Liver (tissue), 3 donors: ENCODE measurements around the gene DDX1.

Experiments
- SP1 ChIP-seq: IDR thresholded peaks from 2 replicates; pipeline ENCODE4 v1.6.1; 2018; ENCODE audit warnings: antibody characterized with exemption, mild to moderate bottlenecking
- YY1 ChIP-seq: IDR thresholded peaks from 2 replicates; pipeline ENCODE4 v1.6.1; 2016; ENCODE audit warnings: antibody characterized with exemption, mild to moderate bottlenecking
- TF ChIP-seq, protein P1 (sequence below): fragments of 150-350 bp; IDR thresholded peaks from 2 replicates; pipeline ENCODE4 v1.5.1; 2017; ENCODE audit warnings: improper control_type of control experiment, low read depth, low read length; ENCODE audit not compliant: missing input control
- TF ChIP-seq, protein P2 (sequence below): IDR thresholded peaks from 2 replicates; pipeline ENCODE4 v1.6.1; 2016; ENCODE audit warnings: antibody characterized with exemption, mild to moderate bottlenecking
- donor health status: healthy.
- donor health status: healthy.

DNA sequence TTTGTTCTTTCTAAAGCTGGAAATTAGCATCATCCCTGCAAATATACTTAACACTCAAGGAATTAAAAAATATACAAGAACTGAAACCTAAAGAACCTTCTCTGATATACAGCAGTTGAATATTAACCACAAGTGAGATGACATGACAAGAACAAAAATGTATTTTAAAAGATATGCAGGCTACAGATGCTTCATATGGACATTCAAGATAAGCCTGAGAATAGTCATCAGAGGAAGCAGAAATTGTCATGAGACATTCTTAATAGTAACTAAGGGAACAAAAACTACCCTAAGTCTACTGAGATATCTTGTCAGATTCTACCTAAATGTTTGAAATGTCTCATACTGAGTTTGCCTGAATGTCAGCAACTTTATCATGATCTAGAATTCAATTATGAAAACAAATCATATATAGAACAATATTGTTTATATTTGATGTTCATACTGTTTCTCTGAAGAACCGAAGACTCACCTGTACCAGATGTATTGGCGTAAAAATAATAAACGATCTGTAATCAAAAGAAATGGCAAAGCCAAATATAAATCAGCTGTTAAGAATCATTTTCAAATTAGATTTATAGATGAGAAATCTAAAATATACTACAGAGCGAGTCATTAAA lies 35.2 kb upstream of the DDX1 start:
- TF ChIP-seq, protein P1, sequence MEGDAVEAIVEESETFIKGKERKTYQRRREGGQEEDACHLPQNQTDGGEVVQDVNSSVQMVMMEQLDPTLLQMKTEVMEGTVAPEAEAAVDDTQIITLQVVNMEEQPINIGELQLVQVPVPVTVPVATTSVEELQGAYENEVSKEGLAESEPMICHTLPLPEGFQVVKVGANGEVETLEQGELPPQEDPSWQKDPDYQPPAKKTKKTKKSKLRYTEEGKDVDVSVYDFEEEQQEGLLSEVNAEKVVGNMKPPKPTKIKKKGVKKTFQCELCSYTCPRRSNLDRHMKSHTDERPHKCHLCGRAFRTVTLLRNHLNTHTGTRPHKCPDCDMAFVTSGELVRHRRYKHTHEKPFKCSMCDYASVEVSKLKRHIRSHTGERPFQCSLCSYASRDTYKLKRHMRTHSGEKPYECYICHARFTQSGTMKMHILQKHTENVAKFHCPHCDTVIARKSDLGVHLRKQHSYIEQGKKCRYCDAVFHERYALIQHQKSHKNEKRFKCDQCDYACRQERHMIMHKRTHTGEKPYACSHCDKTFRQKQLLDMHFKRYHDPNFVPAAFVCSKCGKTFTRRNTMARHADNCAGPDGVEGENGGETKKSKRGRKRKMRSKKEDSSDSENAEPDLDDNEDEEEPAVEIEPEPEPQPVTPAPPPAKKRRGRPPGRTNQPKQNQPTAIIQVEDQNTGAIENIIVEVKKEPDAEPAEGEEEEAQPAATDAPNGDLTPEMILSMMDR: no peak
- no peak for TF ChIP-seq YY1
- TF ChIP-seq, protein P2, sequence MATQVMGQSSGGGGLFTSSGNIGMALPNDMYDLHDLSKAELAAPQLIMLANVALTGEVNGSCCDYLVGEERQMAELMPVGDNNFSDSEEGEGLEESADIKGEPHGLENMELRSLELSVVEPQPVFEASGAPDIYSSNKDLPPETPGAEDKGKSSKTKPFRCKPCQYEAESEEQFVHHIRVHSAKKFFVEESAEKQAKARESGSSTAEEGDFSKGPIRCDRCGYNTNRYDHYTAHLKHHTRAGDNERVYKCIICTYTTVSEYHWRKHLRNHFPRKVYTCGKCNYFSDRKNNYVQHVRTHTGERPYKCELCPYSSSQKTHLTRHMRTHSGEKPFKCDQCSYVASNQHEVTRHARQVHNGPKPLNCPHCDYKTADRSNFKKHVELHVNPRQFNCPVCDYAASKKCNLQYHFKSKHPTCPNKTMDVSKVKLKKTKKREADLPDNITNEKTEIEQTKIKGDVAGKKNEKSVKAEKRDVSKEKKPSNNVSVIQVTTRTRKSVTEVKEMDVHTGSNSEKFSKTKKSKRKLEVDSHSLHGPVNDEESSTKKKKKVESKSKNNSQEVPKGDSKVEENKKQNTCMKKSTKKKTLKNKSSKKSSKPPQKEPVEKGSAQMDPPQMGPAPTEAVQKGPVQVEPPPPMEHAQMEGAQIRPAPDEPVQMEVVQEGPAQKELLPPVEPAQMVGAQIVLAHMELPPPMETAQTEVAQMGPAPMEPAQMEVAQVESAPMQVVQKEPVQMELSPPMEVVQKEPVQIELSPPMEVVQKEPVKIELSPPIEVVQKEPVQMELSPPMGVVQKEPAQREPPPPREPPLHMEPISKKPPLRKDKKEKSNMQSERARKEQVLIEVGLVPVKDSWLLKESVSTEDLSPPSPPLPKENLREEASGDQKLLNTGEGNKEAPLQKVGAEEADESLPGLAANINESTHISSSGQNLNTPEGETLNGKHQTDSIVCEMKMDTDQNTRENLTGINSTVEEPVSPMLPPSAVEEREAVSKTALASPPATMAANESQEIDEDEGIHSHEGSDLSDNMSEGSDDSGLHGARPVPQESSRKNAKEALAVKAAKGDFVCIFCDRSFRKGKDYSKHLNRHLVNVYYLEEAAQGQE: no peak
- no peak for TF ChIP-seq SP1
